Upper lobe of left lung (tissue), 4 donors: ENCODE data around the gene CHRM4.
"Not testable (repeated sequence)": the region's sequence is repeated elsewhere in the genome, so short reads cannot be mapped to it uniquely, and the experiment has no call there.

Experiments
- EP300 ChIP-seq, 4 donors: sonication (generic); formaldehyde crosslinking; IDR thresholded peaks; one replicate each; pipeline ENCODE4 v1.5.1; 2017; ENCODE audit warnings: antibody characterized with exemption in 4 of 4, control low read depth in 2 of 4
- POLR2A ChIP-seq, 4 donors: fragments of 450-650 bp; IDR thresholded peaks; one replicate each; pipeline ENCODE4 v1.5.1; 2016 to 2017; ENCODE audit warnings: antibody characterized with exemption in 4 of 4, mild to moderate bottlenecking in 2 of 4
- POLR2AphosphoS5 ChIP-seq, 2 donors: sonication (generic); formaldehyde crosslinking; IDR thresholded peaks; one replicate each; pipeline ENCODE4 v1.5.1; 2017; ENCODE audit warnings: antibody characterized with exemption in 2 of 2
- TF ChIP-seq, protein P1 (sequence below), 6 experiments: fragments of 450-650 bp in 4 of 6; fragments of 200-600 bp in 2 of 6; sonication (generic) in 2 of 6; IDR thresholded peaks; one replicate each; pipeline ENCODE4 v1.5.1; 2016 to 2019; ENCODE audit warnings: antibody characterized with exemption in 6 of 6

GRCh38 chr11:46371262-46371661, 20.3 kb downstream of the CHRM4 start:
- not testable (repeated sequence) for TF ChIP-seq POLR2A, EP300, POLR2AphosphoS5 (IDR thresholded peaks at IDR 0.05)
- TF ChIP-seq, protein P1, sequence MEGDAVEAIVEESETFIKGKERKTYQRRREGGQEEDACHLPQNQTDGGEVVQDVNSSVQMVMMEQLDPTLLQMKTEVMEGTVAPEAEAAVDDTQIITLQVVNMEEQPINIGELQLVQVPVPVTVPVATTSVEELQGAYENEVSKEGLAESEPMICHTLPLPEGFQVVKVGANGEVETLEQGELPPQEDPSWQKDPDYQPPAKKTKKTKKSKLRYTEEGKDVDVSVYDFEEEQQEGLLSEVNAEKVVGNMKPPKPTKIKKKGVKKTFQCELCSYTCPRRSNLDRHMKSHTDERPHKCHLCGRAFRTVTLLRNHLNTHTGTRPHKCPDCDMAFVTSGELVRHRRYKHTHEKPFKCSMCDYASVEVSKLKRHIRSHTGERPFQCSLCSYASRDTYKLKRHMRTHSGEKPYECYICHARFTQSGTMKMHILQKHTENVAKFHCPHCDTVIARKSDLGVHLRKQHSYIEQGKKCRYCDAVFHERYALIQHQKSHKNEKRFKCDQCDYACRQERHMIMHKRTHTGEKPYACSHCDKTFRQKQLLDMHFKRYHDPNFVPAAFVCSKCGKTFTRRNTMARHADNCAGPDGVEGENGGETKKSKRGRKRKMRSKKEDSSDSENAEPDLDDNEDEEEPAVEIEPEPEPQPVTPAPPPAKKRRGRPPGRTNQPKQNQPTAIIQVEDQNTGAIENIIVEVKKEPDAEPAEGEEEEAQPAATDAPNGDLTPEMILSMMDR (IDR thresholded peaks at IDR 0.05) = not testable (repeated sequence)
